Common myeloid progenitor, CD34-positive (primary cell): ENCODE results near the gene KCNJ1.

Experiments used
- CTCF ChIA-PET: fragments of 350-600 bp; sonication (Branson Sonifier 250); formaldehyde crosslinking; loops from one replicate; lab custom pipeline; 2021; ENCODE audit warnings: antibody characterized with exemption; lab: Charles Lee
- POLR2A ChIA-PET: fragments of 350-600 bp; sonication (Branson Sonifier 250); formaldehyde crosslinking; loops from one replicate; lab custom pipeline; 2021; ENCODE audit warnings: antibody characterized with exemption; lab: Charles Lee
- DNase-seq, 3 donors: peaks; one replicate each; pipeline versions ENCODE4 v3.0.0 to v3.0.0-alpha.2; 2013
- H3K27ac ChIP-seq, 2 experiments: 1 replicate in 1 of 2; 2 replicates in 1 of 2; pipeline ENCODE4 v1.7.0; 2013; ENCODE audit warnings: inconsistent platforms in 2 of 2, low read length in 2 of 2, mild to moderate bottlenecking in 2 of 2, low read depth in 1 of 2, moderate library complexity in 1 of 2; ENCODE audit not compliant: severe bottlenecking in 2 of 2, insufficient read depth in 1 of 2, poor library complexity in 1 of 2
- H3K27me3 ChIP-seq, 5 experiments: replicated peaks in 2 of 5; 1 replicate in 3 of 5; 2 replicates in 2 of 5; pipeline versions ENCODE4 v1.6.1 to v1.7.0; 2013; ENCODE audit warnings: low read length in 4 of 5, mild to moderate bottlenecking in 2 of 5, moderate library complexity in 2 of 5, inconsistent platforms in 1 of 5; ENCODE audit not compliant: insufficient read depth in 5 of 5, control insufficient read depth in 4 of 5
- H3K36me3 ChIP-seq, 4 experiments: 1 replicate in 2 of 4; 2 replicates in 2 of 4; pipeline versions ENCODE4 v1.6.1 to v1.7.0; 2013; ENCODE audit warnings: low read length in 3 of 4, control low read depth in 1 of 4, mild to moderate bottlenecking in 1 of 4; ENCODE audit not compliant: control insufficient read depth in 4 of 4, insufficient read depth in 4 of 4
- H3K4me1 ChIP-seq, 4 experiments: 1 replicate in 3 of 4; 2 replicates in 1 of 4; pipeline versions ENCODE4 v1.6.1 to v1.7.1; 2013; ENCODE audit warnings: low read length in 3 of 4, mild to moderate bottlenecking in 3 of 4, control low read depth in 1 of 4, inconsistent platforms in 1 of 4, moderate library complexity in 1 of 4; ENCODE audit not compliant: control insufficient read depth in 4 of 4, insufficient read depth in 4 of 4; ENCODE audit errors: control extremely low read depth in 1 of 4
- H3K4me3 ChIP-seq, 7 experiments: 1 replicate in 4 of 7; 2 replicates in 3 of 7; pipeline versions ENCODE4 v1.5.1 to v1.7.0; 2013; ENCODE audit warnings: mild to moderate bottlenecking in 7 of 7, low read length in 6 of 7, moderate library complexity in 6 of 7, inconsistent platforms in 2 of 7, low read depth in 2 of 7, control low read depth in 1 of 7; ENCODE audit not compliant: insufficient read depth in 4 of 7, control insufficient read depth in 1 of 7; ENCODE audit errors: extremely low read depth in 1 of 7
- H3K9me3 ChIP-seq, 5 experiments: 1 replicate in 4 of 5; 2 replicates in 1 of 5; pipeline versions ENCODE4 v1.6.1 to v1.7.1; 2013; ENCODE audit warnings: low read length in 4 of 5, mild to moderate bottlenecking in 2 of 5, inconsistent platforms in 1 of 5, low read depth in 1 of 5, moderate library complexity in 1 of 5; ENCODE audit not compliant: control insufficient read depth in 4 of 5, insufficient read depth in 2 of 5; ENCODE audit errors: control extremely low read depth in 1 of 5
- WGBS: methylation state at CpG from one replicate; pipeline ENCODE4 v1.1.5; 2013; ENCODE audit not compliant: insufficient coverage; 5-methylcytosine and 5-hydroxymethylcytosine counted together

The KCNJ1 gene

GRCh38 chr11:128856241-128856640 is 10.9 kb downstream of the KCNJ1 start:
- peaks cover 0 to 4% (median 1%) of the 10 kb centered on the region in 4 experiments for H3K4me1 ChIP-seq
- no peaks in the 10 kb centered on the region for H3K9me3 ChIP-seq
- no peaks in the 10 kb centered on the region for H3K36me3 ChIP-seq
- peaks cover 0 to 1% (median 0%) of the 10 kb centered on the region in 5 experiments for H3K27me3 ChIP-seq
- 97% methylated on average over 5 of the region's 6 CpGs for WGBS
- H3K27ac ChIP-seq, result no peak overlapping the region
- no peak for DNase-seq
- no peak overlapping the region for H3K4me3 ChIP-seq
- POLR2A ChIA-PET, result no interaction called here
- CTCF ChIA-PET, result interaction anchor here (0.8 to 6.2 kb wide), 5 partner anchors 11 to 699 kb away, joined by 3 to 53 read pairs (median 4); no protein-coding TSS in a partner anchor

- Histone ChIP-seq H3K27me3 (peaks cover 0 to 1% (median 0%) of the 10 kb centered on the region in 5 experiments), H3K4me1 (peaks cover 0 to 4% (median 1%) of the 10 kb centered on the region in 4 experiments), H3K9me3 (no peaks in the 10 kb centered on the region), H3K4me3 (no peak overlapping the region), H3K27ac (no peak overlapping the region), H3K36me3 (no peaks in the 10 kb centered on the region)
- WGBS, result 98% methylated on average over 7 of the region's 7 CpGs
- no peak for DNase-seq
- POLR2A ChIA-PET, result no interaction called here
- CTCF ChIA-PET, result interaction anchor here (0.8 to 6.2 kb wide), 4 partner anchors 10 to 695 kb away, joined by 3 to 53 read pairs (median 3); no protein-coding TSS in a partner anchor
These were observed 12.3 kb downstream of the KCNJ1 start for GRCh38 chr11:128854841-128855240.

DNA sequence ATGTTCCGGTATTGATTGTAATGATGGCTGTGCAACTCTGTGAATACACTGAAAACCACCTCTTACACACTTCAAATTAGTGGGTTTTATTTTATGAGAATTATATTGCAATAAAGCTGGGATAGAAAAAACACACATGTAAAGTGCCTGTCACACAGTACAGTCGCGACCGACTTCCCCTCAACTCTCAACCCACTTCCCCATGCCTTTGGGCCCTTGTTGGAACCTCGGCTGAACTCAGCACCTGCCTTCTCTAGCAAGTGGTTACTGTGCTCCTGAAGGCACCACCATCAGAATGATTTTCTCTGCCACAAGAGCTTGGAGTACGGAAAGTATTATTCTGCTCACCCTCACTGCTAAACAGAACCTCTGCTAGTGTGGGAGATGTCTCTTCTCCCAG is 13.5 kb downstream of the KCNJ1 start:
- ChIA-PET POLR2A (no interaction called here), CTCF (interaction anchor here (0.8 to 6.2 kb wide), 6 partner anchors 9 to 694 kb away, joined by 3 to 53 read pairs (median 4); partner anchors contain the start of gene KCNJ1)
- Histone ChIP-seq H3K36me3 (no peaks in the 10 kb centered on the region), H3K27ac (no peak overlapping the region), H3K4me1 (no peaks in the 10 kb centered on the region), H3K4me3 (no peak overlapping the region), H3K27me3 (peaks cover 0 to 1% (median 0%) of the 10 kb centered on the region in 5 experiments), H3K9me3 (no peaks in the 10 kb centered on the region)
- 10% methylated on average over 4 of the region's 6 CpGs for WGBS
- peak in 2 of 3 donors; percentile 48 to 65 for DNase-seq

GRCh38 chr11:128852327-128853023 is 14.6 kb downstream of the KCNJ1 start:
- Histone ChIP-seq H3K4me3 (no peak overlapping the region), H3K27me3 (no peaks in the 10 kb centered on the region), H3K4me1 (no peaks in the 10 kb centered on the region), H3K27ac (no peak overlapping the region), H3K36me3 (no peaks in the 10 kb centered on the region), H3K9me3 (no peaks in the 10 kb centered on the region)
- WGBS, result 97% methylated on average over 12 of the region's 13 CpGs
- ChIA-PET CTCF (interaction anchor here (1.1 to 5.2 kb wide), 6 partner anchors 14 to 680 kb away, joined by 3 to 19 read pairs (median 5); partner anchors contain the start of gene KCNJ1), POLR2A (no interaction called here)
- DNase-seq, result no peak

DNA sequence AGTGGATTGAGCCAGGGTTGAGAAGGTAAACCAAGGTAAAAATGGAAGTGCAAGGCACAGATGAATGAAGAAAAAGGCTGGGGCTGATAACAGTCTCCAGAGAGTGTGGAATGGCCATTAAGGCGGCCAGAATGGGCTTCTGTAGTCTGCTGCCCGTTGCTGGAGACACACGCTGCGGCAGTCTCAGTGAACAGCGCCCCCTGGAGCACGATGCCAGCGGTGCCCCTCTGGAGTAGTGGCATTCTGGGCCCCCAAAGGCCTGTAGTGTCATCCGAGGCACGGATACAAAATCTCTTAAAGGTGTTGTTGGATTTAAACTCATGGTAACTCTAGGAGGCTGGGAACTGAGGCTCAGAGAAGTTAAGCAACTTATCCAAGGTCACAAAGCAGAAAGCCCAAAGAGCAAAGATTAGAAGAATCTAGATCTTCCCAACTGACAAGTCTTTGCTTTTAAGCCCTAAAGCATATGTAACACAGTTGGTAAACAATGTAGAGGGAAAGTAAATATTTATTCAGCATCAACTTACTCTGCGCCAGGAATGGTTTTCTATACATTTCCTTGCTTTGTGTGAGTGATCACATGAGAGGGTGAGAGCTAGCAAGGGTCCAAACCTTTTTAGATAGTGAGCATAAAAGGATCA is 18.2 kb downstream of the KCNJ1 start:
- H3K9me3 ChIP-seq, result no peaks in the 10 kb centered on the region
- no peaks in the 10 kb centered on the region for H3K36me3 ChIP-seq
- ChIA-PET CTCF (interaction anchor here (0.7 to 9.6 kb wide), 17 partner anchors 7 to 819 kb away, joined by 3 to 53 read pairs (median 5); partner anchors contain the start of gene KCNJ1), POLR2A (no interaction called here)
- no peaks in the 10 kb centered on the region for H3K27me3 ChIP-seq
- peak; percentile 52 to 71 (median 70) for DNase-seq
- H3K4me1 ChIP-seq, result peaks cover 0 to 10% (median 4%) of the 10 kb centered on the region in 4 experiments
- H3K27ac ChIP-seq, result no peak overlapping the region
- WGBS, result 10% methylated on average over 4 of the region's 10 CpGs
- H3K4me3 ChIP-seq, result no peak overlapping the region

- Histone ChIP-seq H3K36me3 (no peaks in the 10 kb centered on the region), H3K4me3 (no peak overlapping the region), H3K9me3 (no peaks in the 10 kb centered on the region), H3K27ac (no peak overlapping the region), H3K4me1 (peaks cover 0 to 10% (median 5%) of the 10 kb centered on the region in 4 experiments), H3K27me3 (no peaks in the 10 kb centered on the region)
- POLR2A ChIA-PET, result no interaction called here
- CTCF ChIA-PET, result interaction anchor here (1.3 to 9.6 kb wide), 5 partner anchors 9 to 689 kb away, joined by 4 to 53 read pairs (median 5); no protein-coding TSS in a partner anchor
- 100% methylated on average over 4 of the region's 4 CpGs for WGBS
- DNase-seq, result no peak
These were observed 20.1 kb downstream of the KCNJ1 start for GRCh38 chr11:128846985-128847384.
